ENCODE data around the gene SLC12A7. TPM values are rescaled to one million over a fixed set of nuclear protein-coding genes. Genes with fewer than 3 reads are reported as not detected.

Gene SLC12A7
- total and polyA plus RNA-seq, 9 of the 15 experiments (the other 6 are each of a cell fraction or from before 2014, with no cell fraction given) = 0.01 to 3.1 (median 0.56) TPM

GRCh38 chr5:1140171-1140817, 28.4 kb upstream of the SLC12A7 start (continued):
- no peak for TF ChIP-seq FOXP4 (CRISPR knock-in tag; IDR thresholded peaks at IDR 0.05; ENCODE audit: borderline replicate concordance)
- TF ChIP-seq CTCF (IDR thresholded peaks at IDR 0.05 in 2 of 3, conservative IDR thresholded peaks at IDR 0.05 in 1 of 3; ENCODE audit: insufficient read depth in 2 of 3, low read depth in 1 of 3, low read length in 3 of 3) = peak; percentile 93 to 95 (median 93)
- no peak for TF ChIP-seq ARID3A (IDR thresholded peaks at IDR 0.05; ENCODE audit: borderline replicate concordance, low read depth, low read length)
- no peak for TF ChIP-seq BMI1 (IDR thresholded peaks at IDR 0.05; ENCODE audit: low read length)
- TF ChIP-seq OTX1 (CRISPR knock-in tag; IDR thresholded peaks at IDR 0.05) = no peak
- no peak for TF ChIP-seq ZNF316 (IDR thresholded peaks at IDR 0.05)
- no peak for TF ChIP-seq ZNF280A (IDR thresholded peaks at IDR 0.05; ENCODE audit: low read depth, partially characterized antibody)
- 0 out of 4 replicates have a peak, but pooled peaks of 1 of the 2 experiments have one; percentile 54 for TF ChIP-seq NONO (IDR thresholded peaks at IDR 0.05; ENCODE audit: low read depth in 2 of 2, low read length in 1 of 2)
- peak; percentile 58 to 65 for TF ChIP-seq MAZ (CRISPR knock-in tag; conservative IDR thresholded peaks at IDR 0.05 in 1 of 2, IDR thresholded peaks at IDR 0.05 in 1 of 2)
- TF ChIP-seq ZBTB33 (CRISPR knock-in tag; IDR thresholded peaks at IDR 0.05) = no peak
- TF ChIP-seq MCM2 (IDR thresholded peaks at IDR 0.05; ENCODE audit: low read depth) = no peak
- TF ChIP-seq SP2 (IDR thresholded peaks at IDR 0.05; ENCODE audit: extremely low read depth, low read depth, low read length, poor library complexity, severe bottlenecking) = no peak
- no peak for TF ChIP-seq MLX (CRISPR knock-in tag; conservative IDR thresholded peaks at IDR 0.05)
- no peak for TF ChIP-seq GTF2F1 (IDR thresholded peaks at IDR 0.05; ENCODE audit: low read depth, low read length)
- TF ChIP-seq ZNF175 (CRISPR knock-in tag; IDR thresholded peaks at IDR 0.05; ENCODE audit: low read depth) = no peak

All from K562 (cell line).